Measurements from ENCODE around the gene ELMOD3.

DNA sequence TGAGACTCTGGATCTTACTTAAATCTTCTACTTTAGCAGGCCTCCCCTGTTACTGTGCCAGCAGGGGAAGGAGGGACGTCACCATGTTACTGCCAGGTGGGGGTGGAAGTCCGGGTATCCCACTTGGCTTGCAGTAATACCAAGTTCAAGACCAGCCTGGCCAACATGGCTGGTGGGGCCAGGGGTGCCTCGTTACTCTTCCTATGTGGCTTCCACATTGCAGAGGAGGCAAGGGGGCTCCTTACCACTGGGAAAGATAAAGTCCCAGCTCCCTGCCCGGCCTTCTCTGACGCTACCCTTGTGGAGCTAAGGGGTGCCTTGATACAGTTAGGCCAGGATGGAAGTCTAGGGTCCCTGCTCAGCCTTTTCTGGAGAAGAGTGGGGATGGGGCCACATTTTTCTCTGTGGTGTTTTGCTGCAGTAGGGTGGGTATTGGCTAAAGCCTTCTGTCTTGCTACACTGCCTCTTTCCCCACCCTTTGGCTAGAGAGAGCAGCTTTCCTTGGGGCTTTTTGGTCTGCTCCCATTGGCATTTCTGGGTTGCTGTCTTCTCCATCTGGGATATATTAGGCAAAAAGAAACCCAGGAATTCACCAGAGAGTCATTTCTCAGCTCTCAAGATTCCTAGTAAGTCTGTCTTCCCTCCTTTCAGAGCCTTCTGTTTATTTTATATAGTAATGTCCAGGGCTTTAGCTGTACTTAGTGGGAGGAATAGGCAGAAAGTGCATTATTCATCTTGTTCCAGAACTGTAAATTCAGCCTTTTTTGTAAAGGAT, 21.9 kb downstream of the ELMOD3 start:
- no peak for TF ChIP-seq EZH2 (IDR thresholded peaks at IDR 0.05; ENCODE audit: insufficient read depth, poor library complexity, severe bottlenecking)
- no peak for TF ChIP-seq EZH2phosphoT487 (IDR thresholded peaks at IDR 0.05; ENCODE audit: insufficient read depth, low read depth)

Measured in GM23248 (cell line).